Astrocyte (in vitro differentiated cells and primary cell): ENCODE results near the gene RCN2.
"Not testable (repeated sequence)": the region's sequence is repeated elsewhere in the genome, so short reads cannot be mapped to it uniquely, and the experiment has no call there.

Experiments used
- CTCF ChIP-seq: IDR thresholded peaks from 2 replicates; pipeline ENCODE4 v1.5.1; 2011; ENCODE audit warnings: low read depth, mild to moderate bottlenecking, inconsistent platforms, low read length, moderate library complexity; ENCODE audit not compliant: insufficient read depth
- EZH2 ChIP-seq: IDR thresholded peaks from 2 replicates; pipeline ENCODE4 v1.6.1; 2012; ENCODE audit warnings: mild to moderate bottlenecking, low read length, inconsistent platforms; ENCODE audit not compliant: insufficient read depth

- TF ChIP-seq CTCF, EZH2: not testable (repeated sequence)
Observed at GRCh38 chr15:76887280-76888141, 44.0 kb upstream of the RCN2 start.
